Measurements from ENCODE around the gene NT5C3A.
A peak's percentile ranks its signal among the peaks of the same experiment; 100 is the strongest.

NT5C3A gene

DNA sequence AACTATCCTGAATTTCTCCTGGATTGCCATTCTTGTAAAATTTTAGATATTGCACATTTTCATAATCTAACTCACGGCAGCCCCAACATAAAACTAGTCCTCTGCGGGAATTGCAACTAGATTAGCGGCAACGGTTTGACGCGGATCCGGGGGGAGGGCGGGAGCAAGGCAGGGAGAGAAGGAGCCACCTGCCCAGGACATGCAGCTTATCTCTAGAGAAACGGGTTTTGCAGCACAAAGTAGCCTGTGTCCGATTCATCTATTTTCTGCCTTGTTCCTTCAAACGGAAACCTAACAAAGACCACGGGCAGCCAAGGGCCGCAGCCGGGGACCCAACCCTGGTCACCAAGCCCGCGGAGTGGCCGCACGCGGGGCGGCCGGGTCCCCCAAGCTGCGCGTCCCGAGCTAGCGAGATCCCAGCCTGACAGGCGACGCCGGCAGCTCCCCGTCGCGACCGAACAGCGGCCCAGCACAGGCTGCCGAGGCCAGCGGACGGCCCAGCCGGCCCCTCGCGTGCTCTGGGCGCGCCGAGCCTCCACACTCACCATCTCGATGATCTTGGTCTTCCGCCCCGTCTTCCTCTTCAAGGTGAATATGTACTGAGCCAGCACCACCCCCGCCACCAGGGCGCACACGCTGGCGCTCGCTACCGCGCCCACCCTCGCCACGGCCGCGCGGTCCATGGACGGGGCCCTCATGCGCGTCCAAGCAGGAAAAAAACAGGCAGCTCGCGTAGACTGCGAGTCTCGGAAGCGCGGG is at the start of gene NT5C3A:
TSS of gene NT5C3A (minus strand) at position 754 of the 759 bp plus-strand sequence. CDS start at position 683, 71 bp downstream.
- DNase-seq (ENCODE audit: low spot score), result peak; percentile 64
- TF ChIP-seq, protein P1, sequence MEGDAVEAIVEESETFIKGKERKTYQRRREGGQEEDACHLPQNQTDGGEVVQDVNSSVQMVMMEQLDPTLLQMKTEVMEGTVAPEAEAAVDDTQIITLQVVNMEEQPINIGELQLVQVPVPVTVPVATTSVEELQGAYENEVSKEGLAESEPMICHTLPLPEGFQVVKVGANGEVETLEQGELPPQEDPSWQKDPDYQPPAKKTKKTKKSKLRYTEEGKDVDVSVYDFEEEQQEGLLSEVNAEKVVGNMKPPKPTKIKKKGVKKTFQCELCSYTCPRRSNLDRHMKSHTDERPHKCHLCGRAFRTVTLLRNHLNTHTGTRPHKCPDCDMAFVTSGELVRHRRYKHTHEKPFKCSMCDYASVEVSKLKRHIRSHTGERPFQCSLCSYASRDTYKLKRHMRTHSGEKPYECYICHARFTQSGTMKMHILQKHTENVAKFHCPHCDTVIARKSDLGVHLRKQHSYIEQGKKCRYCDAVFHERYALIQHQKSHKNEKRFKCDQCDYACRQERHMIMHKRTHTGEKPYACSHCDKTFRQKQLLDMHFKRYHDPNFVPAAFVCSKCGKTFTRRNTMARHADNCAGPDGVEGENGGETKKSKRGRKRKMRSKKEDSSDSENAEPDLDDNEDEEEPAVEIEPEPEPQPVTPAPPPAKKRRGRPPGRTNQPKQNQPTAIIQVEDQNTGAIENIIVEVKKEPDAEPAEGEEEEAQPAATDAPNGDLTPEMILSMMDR (IDR thresholded peaks at IDR 0.05; ENCODE audit: extremely low read depth, missing control alignments), result no peak

DNA sequence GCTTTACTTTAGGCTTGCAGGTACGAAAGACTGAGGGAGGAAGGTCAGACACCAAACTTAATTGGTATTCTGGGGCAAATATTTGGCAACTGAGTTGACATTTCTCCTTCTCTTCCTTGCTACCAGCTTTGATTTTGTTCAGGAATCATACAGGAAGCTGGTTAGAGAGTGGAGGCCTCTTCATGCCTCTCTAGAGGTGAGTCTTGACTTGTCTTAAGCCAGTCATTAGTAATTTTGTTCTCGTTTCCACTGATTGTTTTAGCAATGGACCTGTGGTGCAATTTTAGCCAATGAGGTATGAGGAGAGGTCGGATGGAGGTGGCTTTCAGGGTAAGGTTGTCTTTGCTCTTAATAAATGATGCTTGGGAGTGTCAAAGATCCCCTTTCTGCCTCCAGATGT is 49.0 kb upstream of the NT5C3A start:
- TF ChIP-seq, protein P1 (IDR thresholded peaks at IDR 0.05; ENCODE audit: extremely low read depth, missing control alignments), result no peak
- no peak for DNase-seq (ENCODE audit: low spot score)

DNA sequence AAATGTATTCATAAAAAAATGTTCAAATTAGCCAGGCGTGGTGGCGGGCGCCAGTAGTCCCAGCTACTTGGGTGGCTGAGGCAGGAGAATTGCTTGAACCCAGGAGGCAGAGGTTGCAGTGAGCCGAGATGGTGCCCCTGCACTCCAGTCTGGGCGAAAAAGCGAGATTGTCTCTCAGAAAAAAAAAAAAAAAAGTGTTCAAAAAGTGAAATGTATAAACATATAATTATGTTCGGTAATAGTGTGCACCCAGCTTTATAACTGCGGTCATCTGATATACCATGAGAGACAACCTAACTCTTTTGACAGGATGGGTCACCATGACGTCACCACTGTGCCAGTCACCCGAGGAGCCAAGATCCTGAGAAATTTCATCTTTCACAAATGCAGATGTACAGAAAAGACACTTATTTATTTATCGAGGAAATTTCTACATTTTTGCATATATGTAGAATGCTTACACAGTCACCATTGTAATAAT is 47.2 kb upstream of the NT5C3A start:
- TF ChIP-seq, protein P1 (IDR thresholded peaks at IDR 0.05; ENCODE audit: extremely low read depth, missing control alignments), result no peak

DNA sequence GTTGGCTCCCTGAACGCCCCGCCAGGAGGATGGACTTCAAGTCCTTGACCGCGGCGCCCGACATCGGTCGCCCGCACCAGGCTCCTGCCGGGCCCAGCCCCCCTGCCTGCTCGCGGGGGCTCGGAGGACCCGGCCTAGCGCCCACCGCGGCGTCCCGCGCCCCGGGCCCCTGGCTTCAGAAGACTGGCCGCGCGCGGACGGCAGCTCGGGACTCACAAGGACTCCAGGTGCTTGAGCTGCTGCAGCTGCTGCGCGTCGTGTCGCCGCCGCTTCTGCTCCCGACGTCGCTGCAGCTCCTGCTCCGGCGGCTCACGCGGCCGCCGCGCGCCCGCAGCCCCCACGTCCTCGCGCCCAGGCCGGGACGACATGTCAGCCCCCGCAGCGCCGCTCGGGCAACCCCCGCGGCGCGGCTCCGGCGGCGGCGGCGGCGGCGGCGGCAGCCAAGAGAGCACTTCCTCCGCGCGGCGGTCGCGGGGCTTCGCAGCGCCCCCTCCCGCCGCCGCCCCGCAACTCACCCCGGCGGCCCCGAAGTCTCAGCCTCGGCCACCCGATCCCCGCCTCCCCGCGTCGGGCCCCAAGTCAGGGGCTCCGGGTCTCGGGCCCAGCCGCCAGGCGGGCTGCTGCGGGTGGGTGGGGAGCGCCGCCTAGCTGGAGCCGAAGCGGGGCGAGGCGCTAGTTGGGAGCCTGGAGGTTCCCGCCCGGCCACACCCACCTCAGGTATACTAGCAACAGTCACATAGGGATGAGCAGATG is 46.6 kb upstream of the NT5C3A start, which contains the start of gene RP9:
TSS of gene RP9 (minus strand) at position 400 of the 753 bp plus-strand sequence. CDS start at position 368, 32 bp downstream.
- DNase-seq (ENCODE audit: low spot score), result peak; percentile 92
- TF ChIP-seq, protein P1 (IDR thresholded peaks at IDR 0.05; ENCODE audit: extremely low read depth, missing control alignments), result peak; percentile 75

More for the DNA sequence above, 47.2 kb upstream of the NT5C3A start:
- no peak for DNase-seq (ENCODE audit: low spot score)

DNA sequence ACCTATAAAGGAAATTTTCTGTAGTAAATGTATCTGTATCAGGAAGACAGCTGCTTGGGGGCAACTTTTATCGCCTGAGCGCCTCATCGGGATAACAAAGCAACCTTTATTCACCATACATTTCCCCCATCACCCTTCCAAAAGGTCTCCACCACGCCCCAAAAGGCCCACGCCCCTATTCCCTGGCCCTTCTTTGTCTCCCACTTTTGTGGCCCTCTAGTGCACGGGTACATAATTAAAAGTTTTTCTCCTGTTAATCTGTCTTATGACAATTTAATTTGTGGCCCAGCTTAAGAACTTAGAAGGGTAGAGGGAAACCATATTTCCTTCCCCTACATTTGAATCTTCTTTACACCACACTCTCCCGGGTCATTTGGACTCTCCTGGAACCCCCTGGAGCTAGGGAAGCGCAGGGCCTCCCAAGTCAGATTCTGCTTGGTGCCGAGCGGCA is 46.0 kb upstream of the NT5C3A start:
- TF ChIP-seq, protein P1 (IDR thresholded peaks at IDR 0.05; ENCODE audit: extremely low read depth, missing control alignments), result no peak
- peak; percentile 27 for DNase-seq (ENCODE audit: low spot score)

DNA sequence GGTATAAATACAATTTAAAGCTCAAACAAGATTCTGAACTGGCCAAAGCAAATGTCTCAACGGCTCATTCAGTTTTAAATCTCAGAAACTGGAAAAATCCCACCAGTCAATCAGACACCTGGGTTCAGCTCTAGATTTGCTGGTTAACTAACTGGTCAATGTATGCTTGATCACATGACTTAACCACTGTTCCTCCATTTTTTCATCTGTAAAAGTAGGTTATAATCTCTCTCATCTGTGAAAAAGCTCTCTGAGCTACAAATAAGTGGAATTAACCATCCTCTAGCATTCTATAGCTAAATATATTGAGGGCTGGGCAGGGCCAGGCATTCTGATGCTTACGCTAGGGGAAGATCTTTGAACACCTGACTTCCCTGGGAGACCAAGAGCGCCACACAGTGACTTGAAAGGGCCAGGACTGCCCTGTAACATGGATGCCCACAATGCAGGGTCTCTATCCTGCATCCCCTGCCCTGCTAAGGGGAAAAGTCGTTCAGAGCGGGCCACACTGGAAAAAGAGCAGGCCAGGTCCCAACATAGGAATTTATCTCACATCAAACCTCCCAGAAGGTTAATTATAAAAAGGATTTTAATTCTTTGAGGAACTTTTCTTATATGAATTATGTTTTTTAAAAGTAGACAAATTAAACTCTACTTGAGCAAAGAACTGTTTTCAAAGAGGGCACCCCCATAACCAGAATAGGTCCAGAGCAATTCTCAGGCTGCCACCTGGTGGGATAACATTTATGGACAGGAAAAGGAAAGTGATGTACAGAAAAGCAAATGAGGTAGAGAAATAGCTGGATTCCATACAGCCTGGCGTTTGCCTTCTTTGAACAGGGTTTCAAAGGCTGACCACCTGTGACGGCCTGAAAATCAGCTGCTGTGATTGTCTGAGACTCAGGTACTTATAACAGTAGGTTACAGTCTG is 44.8 kb upstream of the NT5C3A start:
- DNase-seq (ENCODE audit: low spot score), result peak; percentile 60
- TF ChIP-seq, protein P1 (IDR thresholded peaks at IDR 0.05; ENCODE audit: extremely low read depth, missing control alignments), result peak; percentile 60

All from GM20000 (cell line).